Panc1 (cell line): Measurements from ENCODE around the gene ST8SIA6. TPM values are rescaled to one million over a fixed set of nuclear protein-coding genes. Genes with fewer than 3 reads are reported as not detected.

Experiments
- ATAC-seq: fragments of 200-7000 bp; cut with Tn5 transposase; 2 replicates; pipeline ENCODE4 v1.9.1; 2020; ENCODE audit warnings: mild to moderate bottlenecking, moderate library complexity
- BruUV-seq: library from RNA; stranded (reverse); fragments of 400-500 nt; replicated peaks from 2 replicates; lab custom pipeline; 2021; lab: Mats Ljungman, UMichigan
- CTCF ChIA-PET: fragments of 300-600 bp; sonication (Branson Sonifier 250); formaldehyde crosslinking; loops from one replicate; lab custom pipeline; 2022; ENCODE audit warnings: antibody characterized with exemption; lab: Charles Lee
- POLR2A ChIA-PET: fragments of 300-600 bp; sonication (Branson Sonifier 250); formaldehyde crosslinking; loops from one replicate; lab custom pipeline; 2022; ENCODE audit warnings: antibody characterized with exemption; lab: Charles Lee
- DNase-seq: peaks from one replicate; pipeline ENCODE4 v3.0.0-alpha.2; 2010; ENCODE audit warnings: low read depth, low spot score
- H3K27ac ChIP-seq: 2 replicates; pipeline ENCODE4 v1.5.1; 2011; ENCODE audit warnings: mild to moderate bottlenecking, low read length, inconsistent platforms
- H3K27me3 ChIP-seq: fragments of 200-500 bp; sonication (Bioruptor generic); 2 replicates; pipeline ENCODE4 v1.6.0; 2014; ENCODE audit warnings: low read length, inconsistent platforms; ENCODE audit not compliant: control insufficient read depth, insufficient read depth
- H3K36me3 ChIP-seq: fragments of 200-500 bp; sonication (Bioruptor generic); 2 replicates; pipeline ENCODE4 v1.5.1; 2014; ENCODE audit warnings: inconsistent platforms, mild to moderate bottlenecking, low read length, moderate library complexity; ENCODE audit not compliant: control insufficient read depth, insufficient read depth
- H3K4me1 ChIP-seq: 2 replicates; pipeline ENCODE4 v1.5.1; 2011; ENCODE audit warnings: inconsistent platforms, mild to moderate bottlenecking, low read length, moderate library complexity; ENCODE audit not compliant: control insufficient read depth, insufficient read depth
- H3K4me3 ChIP-seq, 2 experiments: 2 replicates each; pipeline ENCODE4 v1.5.1; 2011 to 2012; ENCODE audit warnings: low read depth in 2 of 2, low read length in 2 of 2, mild to moderate bottlenecking in 2 of 2, inconsistent platforms in 1 of 2, moderate library complexity in 1 of 2
- H3K9me3 ChIP-seq: fragments of 200-500 bp; sonication (Bioruptor generic); 2 replicates; pipeline ENCODE4 v1.5.1; 2014; ENCODE audit warnings: low read depth, mild to moderate bottlenecking, inconsistent platforms, low read length, moderate library complexity; ENCODE audit not compliant: control insufficient read depth, insufficient read depth
- CTCF ChIP-seq: fragments of 450-650 bp; IDR thresholded peaks from 2 replicates; pipeline ENCODE4 v1.5.1; 2017; ENCODE audit warnings: mild to moderate bottlenecking
- POLR2AphosphoS5 ChIP-seq: IDR thresholded peaks from 2 replicates; pipeline ENCODE4 v1.6.1; 2012; ENCODE audit warnings: mild to moderate bottlenecking, low read depth, low read length, moderate library complexity
- REST ChIP-seq, 2 experiments: IDR thresholded peaks; 2 replicates each; pipeline ENCODE4 v1.6.1; 2011 to 2012; ENCODE audit warnings: low read depth in 2 of 2, control low read depth in 1 of 2, low read length in 1 of 2, mild to moderate bottlenecking in 1 of 2, moderate library complexity in 1 of 2; ENCODE audit not compliant: insufficient read depth in 1 of 2
- SIN3A ChIP-seq: IDR thresholded peaks from 2 replicates; pipeline ENCODE4 v1.6.1; 2012; ENCODE audit warnings: low read depth, mild to moderate bottlenecking, low read length, moderate library complexity, borderline replicate concordance; ENCODE audit not compliant: insufficient read depth
- TCF7L2 ChIP-seq: IDR thresholded peaks from 2 replicates; pipeline ENCODE4 v1.6.1; 2011; ENCODE audit warnings: mild to moderate bottlenecking, low read depth, low read length, inconsistent platforms
- in situ Hi-C: cut with HindIII; loops from 2 replicates; pipeline ENCODE4 v1.10.0; 2016; ENCODE audit warnings: low sequenced_read_pairs, low pct_unique_long_range_greater_than_20kb
- intact Hi-C: fragments of 100-400 bp; cut with micrococcal nuclease; formaldehyde crosslinking; loops from one replicate; pipeline ENCODE4 v1.10.0; 2022; ENCODE audit not compliant: unreplicated experiment
- total RNA-seq: library from RNA; stranded (reverse); gene quantifications from one replicate; pipeline ENCODE4 v1.2.1, GENCODE V29; 2021; ENCODE audit not compliant: unreplicated experiment

Gene ST8SIA6
- total RNA-seq, 1 experiment from 2014 or later = 0.82 TPM

GRCh38 chr10:17385066-17385465 lies 69.3 kb downstream of the ST8SIA6 start:
- CTCF ChIA-PET = no interaction called here
- H3K4me3 ChIP-seq = no peak overlapping the region

GRCh38 chr10:17383801-17384555 lies 70.4 kb downstream of the ST8SIA6 start:
- no peak for ATAC-seq
- TF ChIP-seq SIN3A = no peak
- TF ChIP-seq CTCF = no peak
- TF ChIP-seq REST (IDR thresholded peaks at IDR 0.05; ENCODE audit: insufficient read depth in 1 of 2, low read depth in 2 of 2, low read length in 1 of 2) = no peak
- TF ChIP-seq TCF7L2 = no peak
- no peak for TF ChIP-seq POLR2AphosphoS5
- POLR2A ChIA-PET = no interaction called here
- no peak for DNase-seq
- no peaks in the 10 kb centered on the region for H3K36me3 ChIP-seq
- no peaks in the 10 kb centered on the region for H3K9me3 ChIP-seq
- no peaks in the 10 kb centered on the region for H3K27me3 ChIP-seq
- in situ Hi-C loops = no loop called here
- CTCF ChIA-PET = no interaction called here
- no peaks in the 10 kb centered on the region for H3K4me1 ChIP-seq
- BruUV-seq = no TSS peak
- no peak overlapping the region for H3K4me3 ChIP-seq
- intact Hi-C loops = no loop called here
- no peak overlapping the region for H3K27ac ChIP-seq

More at GRCh38 chr10:17385066-17385465, 69.3 kb downstream of the ST8SIA6 start:
- Histone ChIP-seq H3K36me3 (no peaks in the 10 kb centered on the region), H3K27ac (no peak overlapping the region), H3K4me1 (no peaks in the 10 kb centered on the region), H3K9me3 (no peaks in the 10 kb centered on the region), H3K27me3 (no peaks in the 10 kb centered on the region)
- no TSS peak for BruUV-seq
- intact Hi-C loops (no loop called here), in situ Hi-C loops (no loop called here)
- ATAC-seq (no peak), DNase-seq (no peak)
- POLR2A ChIA-PET = interaction anchor here (0.7 kb wide), 1 partner anchor 65 kb away, joined by 3 read pairs; no protein-coding TSS in a partner anchor
- TF ChIP-seq TCF7L2 (no peak), REST (IDR thresholded peaks at IDR 0.05; ENCODE audit: insufficient read depth in 1 of 2, low read depth in 2 of 2, low read length in 1 of 2) (no peak), SIN3A (no peak), CTCF (no peak), POLR2AphosphoS5 (no peak)
